RKO (cell line): ENCODE results near the gene MISP.

Experiments
- DNase-seq: peaks from one replicate; pipeline ENCODE4 v3.0.0-alpha.2; 2016; ENCODE audit warnings: low spot score

The MISP gene

GRCh38 chr19:808423-808775, 57.5 kb downstream of the MISP start:
- no peak for DNase-seq

DNA sequence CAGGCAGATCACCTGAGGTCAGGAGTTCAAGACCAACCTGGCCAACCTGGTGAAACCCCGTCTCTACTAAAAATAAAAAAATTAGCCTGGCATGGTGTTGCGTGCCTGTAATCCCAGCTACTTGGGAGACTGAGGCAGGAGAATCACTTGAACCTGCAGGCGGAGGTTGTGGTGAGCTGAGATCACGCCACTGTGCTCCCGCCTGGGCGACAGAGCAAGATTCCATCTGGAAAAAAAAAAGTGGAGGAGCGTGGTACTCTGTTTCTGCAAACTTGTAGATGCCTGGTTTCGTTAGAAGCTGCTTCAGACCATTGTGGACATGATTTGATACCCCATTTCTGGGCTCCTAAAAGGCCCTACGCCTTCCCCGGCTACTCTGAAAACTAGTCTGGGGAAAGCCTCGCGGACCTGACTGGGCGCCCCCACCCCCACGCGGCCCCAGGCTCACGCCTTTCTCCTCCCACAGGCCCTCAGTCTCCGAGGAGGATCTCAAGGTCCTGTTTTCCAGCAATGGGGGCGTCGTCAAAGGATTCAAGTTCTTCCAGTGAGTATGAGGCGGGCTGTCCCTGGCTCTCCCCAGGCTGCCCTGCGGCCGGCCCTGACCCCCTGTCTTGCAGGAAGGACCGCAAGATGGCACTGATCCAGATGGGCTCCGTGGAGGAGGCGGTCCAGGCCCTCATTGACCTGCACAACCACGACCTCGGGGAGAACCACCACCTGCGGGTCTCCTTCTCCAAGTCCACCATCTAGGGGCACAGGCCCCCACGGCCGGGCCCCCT, 59.4 kb downstream of the MISP start:
- DNase-seq: no peak

- DNase-seq: no peak
These were observed 60.1 kb downstream of the MISP start for GRCh38 chr19:810883-811489.

- DNase-seq: no peak
These were observed 60.7 kb downstream of the MISP start for GRCh38 chr19:811506-812048.

DNA sequence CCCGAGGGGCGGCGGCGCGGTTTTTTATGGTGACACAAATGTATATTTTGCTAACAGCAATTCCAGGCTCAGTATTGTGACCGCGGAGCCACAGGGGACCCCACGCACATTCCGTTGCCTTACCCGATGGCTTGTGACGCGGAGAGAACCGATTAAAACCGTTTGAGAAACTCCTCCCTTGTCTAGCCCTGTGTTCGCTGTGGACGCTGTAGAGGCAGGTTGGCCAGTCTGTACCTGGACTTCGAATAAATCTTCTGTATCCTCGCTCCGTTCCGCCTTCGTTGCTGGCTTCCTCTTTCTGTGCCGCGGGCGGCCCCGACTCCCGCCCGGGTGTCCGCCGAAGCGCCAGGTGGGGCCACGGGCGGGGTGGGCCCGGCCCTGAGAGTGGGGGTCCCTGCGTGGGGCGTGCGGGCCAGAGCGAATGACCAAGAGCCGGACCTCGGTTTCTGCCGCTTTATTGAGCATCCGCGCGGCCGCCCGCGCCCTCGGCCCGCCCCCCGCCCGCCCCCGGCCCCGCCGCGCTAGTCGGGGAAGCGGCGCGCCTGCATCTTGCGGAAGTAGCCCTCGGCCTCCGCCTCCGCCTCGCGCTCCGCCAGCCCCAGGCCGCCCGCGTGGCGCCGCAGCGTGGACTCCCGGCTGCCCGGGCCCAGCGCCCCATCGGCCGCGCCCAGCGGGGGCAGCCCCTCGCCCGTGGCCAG, 61.3 kb downstream of the MISP start:
- no peak for DNase-seq

DNA sequence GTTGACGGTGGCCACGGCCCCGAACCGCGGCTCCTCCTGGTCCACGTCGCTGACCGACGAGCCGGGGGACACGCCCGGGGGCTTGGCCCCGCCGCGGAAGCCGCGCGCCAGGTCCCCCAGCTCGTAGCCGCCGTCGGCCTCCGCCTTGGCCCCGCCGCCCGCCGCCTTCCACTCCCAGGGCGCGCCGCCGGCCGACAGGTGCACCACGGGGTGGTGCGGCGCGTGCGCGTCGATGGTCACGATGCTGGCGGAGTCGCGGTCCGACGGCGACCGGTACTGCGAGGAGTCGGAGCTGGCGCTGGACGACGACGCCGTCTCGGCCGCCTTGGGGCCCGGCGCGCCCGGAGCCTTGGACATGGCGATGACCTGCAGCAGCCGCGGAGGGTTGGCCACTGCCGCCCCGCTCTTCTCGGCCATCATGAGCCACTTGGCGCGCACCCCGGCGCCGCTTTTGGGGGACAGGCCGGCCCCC, 61.9 kb downstream of the MISP start:
- DNase-seq: no peak

- DNase-seq: no peak
These were observed 62.6 kb downstream of the MISP start for GRCh38 chr19:813219-814151.
